HG03135 (cell line): ENCODE data around the gene SLMAP.

Source experiments
- ATAC-seq: cut with Tn5 transposase; IDR thresholded peaks from one replicate; pipeline ENCODE4 v1.9.1; 2021; ENCODE audit warnings: mild to moderate bottlenecking, moderate library complexity; ENCODE audit not compliant: unreplicated experiment

Gene SLMAP, protein sequence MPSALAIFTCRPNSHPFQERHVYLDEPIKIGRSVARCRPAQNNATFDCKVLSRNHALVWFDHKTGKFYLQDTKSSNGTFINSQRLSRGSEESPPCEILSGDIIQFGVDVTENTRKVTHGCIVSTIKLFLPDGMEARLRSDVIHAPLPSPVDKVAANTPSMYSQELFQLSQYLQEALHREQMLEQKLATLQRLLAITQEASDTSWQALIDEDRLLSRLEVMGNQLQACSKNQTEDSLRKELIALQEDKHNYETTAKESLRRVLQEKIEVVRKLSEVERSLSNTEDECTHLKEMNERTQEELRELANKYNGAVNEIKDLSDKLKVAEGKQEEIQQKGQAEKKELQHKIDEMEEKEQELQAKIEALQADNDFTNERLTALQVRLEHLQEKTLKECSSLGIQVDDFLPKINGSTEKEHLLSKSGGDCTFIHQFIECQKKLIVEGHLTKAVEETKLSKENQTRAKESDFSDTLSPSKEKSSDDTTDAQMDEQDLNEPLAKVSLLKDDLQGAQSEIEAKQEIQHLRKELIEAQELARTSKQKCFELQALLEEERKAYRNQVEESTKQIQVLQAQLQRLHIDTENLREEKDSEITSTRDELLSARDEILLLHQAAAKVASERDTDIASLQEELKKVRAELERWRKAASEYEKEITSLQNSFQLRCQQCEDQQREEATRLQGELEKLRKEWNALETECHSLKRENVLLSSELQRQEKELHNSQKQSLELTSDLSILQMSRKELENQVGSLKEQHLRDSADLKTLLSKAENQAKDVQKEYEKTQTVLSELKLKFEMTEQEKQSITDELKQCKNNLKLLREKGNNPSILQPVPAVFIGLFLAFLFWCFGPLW

GRCh38 chr3:57755741-57756527 is at the start of gene SLMAP:
TSS of gene SLMAP (plus strand) at chr3:57756309. CDS start at chr3:57757652, 1,343 bp downstream.
- peak; percentile 86 for ATAC-seq

- ATAC-seq: no peak
Observed at GRCh38 chr3:57706462-57706861, 49.6 kb upstream of the SLMAP start.

GRCh38 chr3:57709031-57709430 is 47.1 kb upstream of the SLMAP start:
- no peak for ATAC-seq

GRCh38 chr3:57709559-57709958 is 46.5 kb upstream of the SLMAP start:
- ATAC-seq: no peak

DNA sequence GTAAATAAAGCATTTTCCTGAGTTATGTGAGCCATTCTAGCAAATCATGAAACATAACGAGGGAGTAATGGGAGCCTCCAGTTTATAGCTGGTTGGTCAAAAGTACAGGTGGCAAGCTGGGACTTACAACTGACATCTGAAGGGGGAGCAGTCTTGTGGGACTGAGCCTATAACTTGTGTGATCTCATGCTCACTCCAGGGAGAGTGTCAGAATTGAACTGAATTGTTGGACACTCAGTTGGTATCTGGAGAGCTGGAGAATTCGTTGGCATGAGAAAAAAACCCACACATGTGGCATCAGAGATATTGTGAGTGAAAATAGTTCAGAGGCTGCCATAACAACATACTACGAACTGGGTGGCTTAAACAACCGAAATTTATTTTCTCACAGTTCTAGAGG is 40.4 kb upstream of the SLMAP start:
- ATAC-seq: no peak

GRCh38 chr3:57717205-57717868 is 38.8 kb upstream of the SLMAP start:
- no peak for ATAC-seq

DNA sequence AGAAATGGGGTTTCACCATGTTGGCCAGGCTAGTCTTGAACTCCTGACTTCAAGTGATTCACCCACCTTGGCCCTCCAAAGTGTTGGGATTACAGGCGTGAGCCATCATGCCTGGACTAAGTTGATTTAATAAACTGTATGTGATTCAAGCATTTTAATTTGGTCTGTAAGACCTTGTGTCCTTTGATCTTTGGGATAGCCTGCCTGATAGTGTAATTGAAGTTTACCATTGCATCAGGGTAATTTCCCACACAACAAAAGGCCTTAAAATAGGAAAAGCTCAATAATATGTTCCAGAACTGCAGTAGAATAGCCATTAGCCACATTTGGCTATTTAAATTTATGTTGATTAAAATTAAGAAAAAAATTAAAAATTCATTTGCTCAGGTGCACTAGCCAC is 38.0 kb upstream of the SLMAP start:
- ATAC-seq: no peak

GRCh38 chr3:57726397-57726796 is 29.7 kb upstream of the SLMAP start:
- no peak for ATAC-seq

GRCh38 chr3:57727106-57727505 is 29.0 kb upstream of the SLMAP start:
- ATAC-seq: no peak

DNA sequence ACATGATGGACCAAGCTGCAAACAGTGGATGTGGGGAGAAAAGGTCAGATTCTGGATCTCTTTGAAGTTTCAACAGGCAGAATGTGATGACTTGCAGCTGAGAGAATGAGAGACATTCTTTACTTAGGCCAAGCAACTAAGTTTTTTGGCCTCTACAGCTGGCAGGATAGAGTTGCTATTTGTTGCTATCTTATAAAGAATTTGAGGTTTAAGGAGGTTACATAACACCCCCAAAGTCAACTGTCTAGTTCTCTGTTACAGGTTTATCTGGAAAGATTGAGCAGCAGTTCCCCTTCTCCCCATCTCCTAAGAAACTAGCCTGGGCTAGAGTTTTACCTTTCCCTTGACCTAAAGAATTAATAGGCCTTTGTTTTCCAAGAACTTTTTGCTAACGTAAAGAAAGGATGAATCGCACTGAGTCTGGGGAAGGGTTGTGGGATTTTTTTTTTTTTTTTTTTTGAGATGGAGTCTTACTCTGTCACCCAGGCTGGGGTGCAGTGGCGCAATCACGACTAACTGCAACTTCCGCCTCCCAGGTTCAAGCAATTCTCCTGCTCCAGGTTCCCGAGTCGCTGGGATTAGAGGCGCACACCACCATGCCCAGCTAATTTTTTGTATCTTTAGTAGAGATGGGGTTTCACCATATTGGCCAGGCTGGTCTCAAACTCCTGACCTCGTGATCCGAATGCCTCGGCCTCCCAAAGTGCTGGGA is 26.6 kb upstream of the SLMAP start:
- no peak for ATAC-seq

DNA sequence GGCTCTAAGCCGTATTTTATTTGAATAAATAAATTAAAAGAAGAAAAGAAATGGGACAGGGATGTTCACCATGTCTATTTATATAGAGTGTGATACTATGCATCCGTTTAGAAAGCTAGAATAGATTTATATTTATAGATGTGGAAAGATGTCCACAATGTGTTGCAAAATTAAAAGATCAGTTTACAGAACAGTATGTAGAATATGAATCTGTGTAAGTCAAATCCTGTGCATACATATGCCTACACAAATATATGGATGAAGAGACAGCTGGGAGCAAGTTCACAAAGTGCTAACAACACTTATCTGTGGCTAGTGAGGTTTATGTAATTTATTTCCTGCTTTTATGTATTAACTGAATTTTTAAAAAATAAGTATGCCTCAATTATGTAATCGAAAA is 25.4 kb upstream of the SLMAP start:
- ATAC-seq: no peak

GRCh38 chr3:57731311-57731710 is 24.8 kb upstream of the SLMAP start:
- no peak for ATAC-seq

- no peak for ATAC-seq
Observed at GRCh38 chr3:57733790-57734189, 22.3 kb upstream of the SLMAP start.

DNA sequence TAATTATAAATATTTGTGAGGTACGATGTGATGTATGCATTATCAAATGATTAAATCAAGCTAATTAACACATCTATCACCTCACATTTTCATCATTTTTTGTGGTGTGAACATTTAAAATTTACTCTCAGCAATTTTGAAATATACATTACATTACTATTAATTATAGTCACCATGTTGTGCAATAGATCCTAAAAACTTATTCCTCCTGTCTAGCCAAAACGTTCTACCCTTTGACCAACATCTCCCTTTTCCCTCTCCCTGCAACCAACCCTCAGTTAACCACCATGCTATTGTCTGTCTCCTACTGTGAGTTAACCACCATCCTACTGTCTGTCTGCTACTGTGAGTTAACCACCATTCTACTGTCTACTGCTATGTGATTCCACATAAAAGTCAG is 20.7 kb upstream of the SLMAP start:
- ATAC-seq: no peak

GRCh38 chr3:57737840-57738239 is 18.3 kb upstream of the SLMAP start:
- no peak for ATAC-seq

- no peak for ATAC-seq
Observed at GRCh38 chr3:57738391-57738790, 17.7 kb upstream of the SLMAP start.

DNA sequence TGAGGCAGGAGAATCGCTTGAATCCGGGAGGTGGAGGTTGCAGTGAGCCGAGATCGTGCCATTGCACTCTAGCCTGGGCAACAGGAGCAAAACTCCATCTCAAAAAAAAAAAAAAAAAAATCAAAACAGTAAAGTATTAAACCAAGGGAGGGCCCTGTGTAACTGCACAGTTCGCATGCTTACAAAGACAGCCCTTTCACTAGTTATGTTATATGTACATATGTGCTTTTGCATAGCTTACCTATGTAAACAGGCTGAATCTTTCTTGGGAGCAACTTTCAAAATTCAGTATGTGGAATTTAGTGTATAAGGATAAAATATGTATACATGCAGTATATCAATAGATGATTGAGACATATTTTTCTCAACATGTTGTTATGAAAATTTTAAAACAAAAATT is 16.1 kb upstream of the SLMAP start:
- no peak for ATAC-seq

- ATAC-seq: no peak
Observed at GRCh38 chr3:57743496-57743895, 12.6 kb upstream of the SLMAP start.

- ATAC-seq: no peak
Observed at GRCh38 chr3:57745101-57745500, 11.0 kb upstream of the SLMAP start.
